SK-N-SH (cell line): ENCODE results near the gene SEC31B.

ENCODE experiments used
- EP300 ChIP-seq, 2 experiments: IDR thresholded peaks; 2 replicates each; pipeline versions ENCODE4 v1.4.0 to v1.6.1; 2012; ENCODE audit warnings: borderline replicate concordance in 1 of 2, low read depth in 1 of 2, low read length in 1 of 2
- RCOR1 ChIP-seq: fragments of 150-350 bp; IDR thresholded peaks from 2 replicates; pipeline ENCODE4 v1.6.1; 2017; ENCODE audit warnings: antibody characterized with exemption, low read length
- RFX5 ChIP-seq: IDR thresholded peaks from 2 replicates; pipeline ENCODE4 v1.6.1; 2012; ENCODE audit warnings: mild to moderate bottlenecking, improper control_type of control experiment, low read length
- SIN3A ChIP-seq: IDR thresholded peaks from 2 replicates; pipeline ENCODE4 v1.6.1; 2012; ENCODE audit warnings: low read depth, mild to moderate bottlenecking, low read length, moderate library complexity, borderline replicate concordance
- TAF1 ChIP-seq: IDR thresholded peaks from 2 replicates; pipeline ENCODE4 v1.6.1; 2012; ENCODE audit warnings: low read depth, mild to moderate bottlenecking, low read length, moderate library complexity, borderline replicate concordance
- USF2 ChIP-seq: fragments of 150-350 bp; IDR thresholded peaks from 2 replicates; pipeline ENCODE4 v1.6.1; 2017; ENCODE audit warnings: antibody characterized with exemption, low read length, low read depth, borderline replicate concordance
- TF ChIP-seq, protein P1 (sequence below): fragments of 200-600 bp; sonication (generic); IDR thresholded peaks from 2 replicates; pipeline ENCODE4 v1.6.1; 2017; ENCODE audit warnings: antibody characterized with exemption, mild to moderate bottlenecking, moderate library complexity

- TF ChIP-seq SIN3A = no peak
- TF ChIP-seq RCOR1 = no peak
- no peak for TF ChIP-seq RFX5
- TF ChIP-seq TAF1 = 0 out of 2 replicates have a peak, but pooled peaks have one; percentile 10
- TF ChIP-seq, protein P1, sequence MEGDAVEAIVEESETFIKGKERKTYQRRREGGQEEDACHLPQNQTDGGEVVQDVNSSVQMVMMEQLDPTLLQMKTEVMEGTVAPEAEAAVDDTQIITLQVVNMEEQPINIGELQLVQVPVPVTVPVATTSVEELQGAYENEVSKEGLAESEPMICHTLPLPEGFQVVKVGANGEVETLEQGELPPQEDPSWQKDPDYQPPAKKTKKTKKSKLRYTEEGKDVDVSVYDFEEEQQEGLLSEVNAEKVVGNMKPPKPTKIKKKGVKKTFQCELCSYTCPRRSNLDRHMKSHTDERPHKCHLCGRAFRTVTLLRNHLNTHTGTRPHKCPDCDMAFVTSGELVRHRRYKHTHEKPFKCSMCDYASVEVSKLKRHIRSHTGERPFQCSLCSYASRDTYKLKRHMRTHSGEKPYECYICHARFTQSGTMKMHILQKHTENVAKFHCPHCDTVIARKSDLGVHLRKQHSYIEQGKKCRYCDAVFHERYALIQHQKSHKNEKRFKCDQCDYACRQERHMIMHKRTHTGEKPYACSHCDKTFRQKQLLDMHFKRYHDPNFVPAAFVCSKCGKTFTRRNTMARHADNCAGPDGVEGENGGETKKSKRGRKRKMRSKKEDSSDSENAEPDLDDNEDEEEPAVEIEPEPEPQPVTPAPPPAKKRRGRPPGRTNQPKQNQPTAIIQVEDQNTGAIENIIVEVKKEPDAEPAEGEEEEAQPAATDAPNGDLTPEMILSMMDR = no peak
- no peak for TF ChIP-seq USF2
- peak in 1 of 2 experiments; percentile 59; a peak in 1 of 4 replicates for TF ChIP-seq EP300 (IDR thresholded peaks at IDR 0.05; ENCODE audit: borderline replicate concordance in 1 of 2, low read depth in 1 of 2, low read length in 1 of 2)
Measured at GRCh38 chr10:100506596-100507356, 12.9 kb downstream of the SEC31B start.
